ENCODE measurements around the gene CACNA1C. TPM values are rescaled to one million over a fixed set of nuclear protein-coding genes. Genes with fewer than 3 reads are reported as not detected.

CACNA1C gene
- total RNA-seq, 6 donors from 2014 or later: 5.2 to 45.1 (median 8.8) TPM

DNA sequence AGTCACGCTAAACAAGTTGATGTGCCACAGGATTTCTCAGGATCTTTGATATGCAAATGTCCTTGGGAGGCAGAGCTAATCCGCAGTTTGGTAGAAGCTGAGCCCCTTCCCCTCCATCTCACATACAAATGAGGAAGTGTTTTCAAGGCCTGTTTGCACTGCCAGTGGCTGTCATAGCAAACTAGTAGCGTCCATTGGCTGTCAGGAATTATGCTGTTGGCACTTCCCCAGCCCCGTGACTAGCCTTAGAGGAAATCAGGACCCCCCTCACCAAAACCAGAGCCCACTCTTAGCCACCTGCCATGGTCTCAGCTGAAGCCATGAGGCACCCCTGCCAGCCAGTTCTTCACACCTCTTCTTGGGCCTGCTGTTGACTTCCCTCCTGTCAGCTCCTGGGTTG, 253.9 kb downstream of the CACNA1C start:
- H3K27ac ChIP-seq: no peak overlapping the region
- WGBS, 2 donors: 52 to 65% methylated on average over 4 of the region's 4 CpGs
- no peak overlapping the region for H3K4me3 ChIP-seq
- H3K9me3 ChIP-seq: peaks cover 0 to 4% (median 0%) of the 10 kb centered on the region in 4 donors
- no peaks in the 10 kb centered on the region for H3K36me3 ChIP-seq
- no peak for ATAC-seq (ENCODE audit: low FRiP score in 2 of 2)
- TF ChIP-seq EP300 (IDR thresholded peaks at IDR 0.05) (no peak), POLR2A (IDR thresholded peaks at IDR 0.05) (no peak), POLR2AphosphoS5 (IDR thresholded peaks at IDR 0.05) (no peak)
- TF ChIP-seq, protein P1, sequence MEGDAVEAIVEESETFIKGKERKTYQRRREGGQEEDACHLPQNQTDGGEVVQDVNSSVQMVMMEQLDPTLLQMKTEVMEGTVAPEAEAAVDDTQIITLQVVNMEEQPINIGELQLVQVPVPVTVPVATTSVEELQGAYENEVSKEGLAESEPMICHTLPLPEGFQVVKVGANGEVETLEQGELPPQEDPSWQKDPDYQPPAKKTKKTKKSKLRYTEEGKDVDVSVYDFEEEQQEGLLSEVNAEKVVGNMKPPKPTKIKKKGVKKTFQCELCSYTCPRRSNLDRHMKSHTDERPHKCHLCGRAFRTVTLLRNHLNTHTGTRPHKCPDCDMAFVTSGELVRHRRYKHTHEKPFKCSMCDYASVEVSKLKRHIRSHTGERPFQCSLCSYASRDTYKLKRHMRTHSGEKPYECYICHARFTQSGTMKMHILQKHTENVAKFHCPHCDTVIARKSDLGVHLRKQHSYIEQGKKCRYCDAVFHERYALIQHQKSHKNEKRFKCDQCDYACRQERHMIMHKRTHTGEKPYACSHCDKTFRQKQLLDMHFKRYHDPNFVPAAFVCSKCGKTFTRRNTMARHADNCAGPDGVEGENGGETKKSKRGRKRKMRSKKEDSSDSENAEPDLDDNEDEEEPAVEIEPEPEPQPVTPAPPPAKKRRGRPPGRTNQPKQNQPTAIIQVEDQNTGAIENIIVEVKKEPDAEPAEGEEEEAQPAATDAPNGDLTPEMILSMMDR (IDR thresholded peaks at IDR 0.05): no peak
- H3K4me1 ChIP-seq: peaks cover 0 to 5% (median 2%) of the 10 kb centered on the region in 4 donors
- H3K27me3 ChIP-seq: no peaks in the 10 kb centered on the region
- no peak for DNase-seq

DNA sequence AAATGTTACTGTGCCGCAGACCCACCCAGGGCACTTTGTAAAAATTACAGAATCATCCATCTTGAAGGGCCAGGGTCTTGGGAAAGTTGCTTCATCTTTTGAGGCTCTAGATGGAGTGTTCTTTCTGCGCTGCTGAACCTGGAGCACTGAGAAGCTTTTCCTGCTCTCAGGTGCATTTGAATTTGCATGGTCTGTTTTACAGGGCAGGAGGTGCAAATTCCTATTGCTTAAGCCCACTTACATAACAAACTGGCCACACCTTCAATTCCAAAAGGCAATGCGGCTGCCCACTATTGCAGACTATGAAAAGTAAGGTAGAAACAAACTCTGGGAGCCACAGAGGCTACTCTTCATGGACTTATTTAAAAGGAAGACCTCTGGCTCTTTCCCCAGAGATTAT, 254.8 kb downstream of the CACNA1C start:
- DNase-seq: no peak
- ATAC-seq (ENCODE audit: low FRiP score in 2 of 2): no peak
- Histone ChIP-seq H3K27me3 (no peaks in the 10 kb centered on the region), H3K27ac (no peak overlapping the region), H3K36me3 (no peaks in the 10 kb centered on the region), H3K4me1 (peaks cover 0 to 5% (median 2%) of the 10 kb centered on the region in 4 donors), H3K4me3 (no peak overlapping the region), H3K9me3 (peaks cover 0 to 4% (median 0%) of the 10 kb centered on the region in 4 donors)
- 83% methylated on average over 2 to 3 of the region's 3 CpGs for whole genome bisulfite sequencing, 2 donors
- no peak for TF ChIP-seq EP300 (IDR thresholded peaks at IDR 0.05)
- TF ChIP-seq POLR2A (IDR thresholded peaks at IDR 0.05): no peak
- TF ChIP-seq POLR2AphosphoS5 (IDR thresholded peaks at IDR 0.05): no peak
- TF ChIP-seq, protein P1 (IDR thresholded peaks at IDR 0.05): no peak

GRCh38 chr12:2309647-2310046, 256.9 kb downstream of the CACNA1C start:
- no peak for DNase-seq
- Histone ChIP-seq H3K36me3 (no peaks in the 10 kb centered on the region), H3K4me1 (peaks cover 0 to 5% (median 2%) of the 10 kb centered on the region in 4 donors), H3K27me3 (no peaks in the 10 kb centered on the region), H3K27ac (no peak overlapping the region), H3K4me3 (no peak overlapping the region), H3K9me3 (peaks cover 0 to 4% (median 0%) of the 10 kb centered on the region in 4 donors)
- WGBS, 2 donors: 68 to 75% methylated on average over 5 of the region's 5 CpGs
- no peak for ATAC-seq (ENCODE audit: low FRiP score in 2 of 2)
- TF ChIP-seq, protein P1 (IDR thresholded peaks at IDR 0.05): no peak
- TF ChIP-seq POLR2A (IDR thresholded peaks at IDR 0.05) (no peak), POLR2AphosphoS5 (IDR thresholded peaks at IDR 0.05) (no peak)

- DNase-seq (no peak), ATAC-seq (ENCODE audit: low FRiP score in 2 of 2) (no peak)
- TF ChIP-seq POLR2AphosphoS5 (IDR thresholded peaks at IDR 0.05) (no peak), EP300 (IDR thresholded peaks at IDR 0.05) (no peak), POLR2A (IDR thresholded peaks at IDR 0.05) (no peak)
- TF ChIP-seq, protein P1 (IDR thresholded peaks at IDR 0.05): no peak
- H3K4me1 ChIP-seq: peaks cover 0 to 5% (median 2%) of the 10 kb centered on the region in 4 donors
- no peak overlapping the region for H3K4me3 ChIP-seq
- no peaks in the 10 kb centered on the region for H3K27me3 ChIP-seq
- WGBS, 2 donors: 67 to 70% methylated on average over 11 to 15 of the region's 15 CpGs
- no peaks in the 10 kb centered on the region for H3K36me3 ChIP-seq
- H3K27ac ChIP-seq: no peak overlapping the region
- peaks cover 0 to 4% (median 0%) of the 10 kb centered on the region in 4 donors for H3K9me3 ChIP-seq
Observed at GRCh38 chr12:2311020-2311778, 258.4 kb downstream of the CACNA1C start.

All from upper lobe of left lung (tissue), 6 donors.